ENCODE results near the gene DYSF.

DYSF gene

DNA sequence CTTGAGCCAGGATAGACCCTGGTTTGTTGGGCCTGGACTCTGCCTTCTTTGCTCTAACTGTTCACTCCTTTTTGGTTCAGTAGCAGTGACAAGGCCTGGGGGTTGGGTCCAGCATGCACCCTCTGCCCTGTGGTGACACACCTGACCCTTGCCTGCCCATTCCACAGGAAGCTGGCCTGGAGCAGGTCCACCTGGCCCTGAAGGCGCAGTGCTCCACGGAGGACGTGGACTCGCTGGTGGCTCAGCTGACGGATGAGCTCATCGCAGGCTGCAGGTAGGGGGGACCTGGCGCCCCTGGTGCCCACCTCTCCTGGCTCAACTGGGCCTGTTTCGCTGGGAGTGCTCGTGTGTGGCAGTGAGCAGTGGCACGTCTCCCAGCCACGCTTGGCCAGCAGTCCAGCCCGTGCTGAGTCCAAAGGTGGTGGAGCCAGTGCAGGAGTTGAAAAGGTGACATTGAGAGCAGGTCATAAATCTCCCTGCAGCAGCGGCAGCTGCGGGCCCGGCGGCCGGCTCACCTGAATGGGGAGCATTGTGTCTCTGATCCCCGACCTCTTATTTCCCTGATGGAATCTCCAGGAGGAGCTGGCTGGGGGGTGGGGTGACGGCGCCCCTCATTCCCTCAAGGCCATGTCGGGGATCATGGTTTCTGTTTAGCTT, 102.6 kb downstream of the DYSF start:
- no peak for DNase-seq

GRCh38 chr2:71556692-71557250, 103.4 kb downstream of the DYSF start:
- DNase-seq: no peak

GRCh38 chr2:71557321-71557720, 104.0 kb downstream of the DYSF start:
- DNase-seq: no peak

DNA sequence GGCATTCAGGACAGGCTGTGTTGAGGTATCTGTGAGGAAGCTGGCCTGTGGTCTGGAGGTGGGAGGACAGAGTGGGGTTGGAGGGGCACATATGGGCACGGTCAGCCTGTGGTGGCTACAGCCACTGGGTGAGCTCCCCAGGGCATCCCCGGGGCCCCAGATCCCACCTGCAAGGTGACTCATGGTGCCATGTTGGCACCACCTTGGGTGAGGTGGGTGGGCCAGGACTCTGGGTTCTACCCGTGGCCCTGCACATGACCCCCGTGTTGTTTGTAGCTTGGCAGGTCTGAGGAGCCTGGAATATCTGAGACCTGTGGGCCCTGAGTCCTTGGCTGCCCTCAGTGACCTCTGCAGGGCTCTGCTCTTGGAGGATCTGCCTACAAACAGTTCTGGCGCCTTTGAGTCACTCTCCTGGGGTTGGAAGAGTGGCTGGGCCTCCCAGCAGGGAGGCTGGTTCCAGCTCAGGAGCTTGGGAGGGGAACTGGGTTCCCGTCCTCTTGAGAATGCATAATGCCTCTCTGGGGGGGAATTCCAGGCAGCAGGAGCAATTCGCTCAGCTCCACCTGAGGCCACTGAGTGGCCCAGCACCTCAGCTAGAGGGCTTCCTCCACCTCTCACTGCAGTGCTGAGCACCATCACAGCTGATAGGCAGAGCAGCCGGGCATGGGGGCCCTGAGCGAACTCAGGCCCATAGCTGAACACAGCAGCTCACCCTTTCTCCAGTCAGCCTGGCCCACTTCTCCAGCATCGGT, 105.1 kb downstream of the DYSF start:
- no peak for DNase-seq

- DNase-seq: no peak
These were observed 105.9 kb downstream of the DYSF start for GRCh38 chr2:71559080-71559827.

GRCh38 chr2:71559828-71560637, 106.7 kb downstream of the DYSF start:
- DNase-seq: no peak

- DNase-seq: no peak
These were observed 107.3 kb downstream of the DYSF start for GRCh38 chr2:71560638-71561011.

- DNase-seq: no peak
These were observed 108.3 kb downstream of the DYSF start for GRCh38 chr2:71561441-71562267.

DNA sequence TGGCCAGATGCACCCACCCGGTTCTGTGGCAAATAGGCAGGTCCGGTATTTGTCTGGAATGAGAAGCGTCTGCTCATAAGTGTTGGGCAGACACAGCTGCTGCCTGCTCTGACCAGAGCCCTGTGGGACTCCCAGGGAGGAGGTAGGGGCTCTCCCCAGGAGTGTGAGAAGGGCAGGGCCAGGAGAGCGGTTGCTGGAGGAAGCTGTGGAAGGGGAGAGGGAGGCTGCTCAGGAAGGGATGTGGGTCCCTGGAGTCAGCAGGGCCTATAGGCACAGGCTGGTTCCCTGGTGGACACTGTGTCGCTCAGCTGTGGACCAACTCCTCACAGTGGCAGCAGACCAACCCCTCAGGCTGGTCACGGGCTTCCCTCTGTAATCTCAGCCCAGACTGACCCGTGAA, 109.2 kb downstream of the DYSF start:
- DNase-seq: no peak

DNA sequence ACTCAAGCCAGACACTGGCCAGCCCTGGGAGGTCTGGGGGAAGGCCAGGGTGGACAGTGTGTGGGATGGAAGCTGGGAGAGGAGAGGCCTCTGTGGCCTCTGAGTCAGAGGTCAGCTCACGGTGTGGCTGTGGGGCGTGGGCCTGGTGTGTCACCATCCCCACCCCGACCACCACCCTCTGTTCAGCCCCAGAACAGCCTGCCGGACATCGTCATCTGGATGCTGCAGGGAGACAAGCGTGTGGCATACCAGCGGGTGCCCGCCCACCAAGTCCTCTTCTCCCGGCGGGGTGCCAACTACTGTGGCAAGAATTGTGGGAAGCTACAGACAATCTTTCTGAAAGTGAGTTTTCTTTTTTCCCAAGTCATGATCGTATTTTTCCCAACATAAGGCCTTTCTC, 110.5 kb downstream of the DYSF start:
- no peak for DNase-seq

DNA sequence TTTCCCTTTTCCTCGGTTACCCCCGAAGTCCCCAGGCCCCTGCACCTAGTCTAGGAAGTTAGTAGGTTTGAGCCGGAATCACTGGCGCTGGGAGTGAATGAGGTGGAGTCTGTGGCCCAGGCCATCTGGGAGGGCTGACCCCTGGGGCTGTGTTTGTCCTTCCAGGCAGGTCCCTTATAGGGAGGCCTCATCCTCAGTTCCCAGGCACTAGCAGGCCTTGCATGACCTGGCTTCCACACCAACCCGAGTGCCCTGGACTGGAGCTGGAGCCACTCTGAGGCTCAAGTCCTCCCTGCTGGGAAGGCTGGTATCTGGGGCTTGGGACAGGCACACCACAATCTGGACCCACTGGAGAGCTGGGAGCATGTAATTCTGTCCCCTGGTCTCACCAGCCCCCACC, 111.0 kb downstream of the DYSF start:
- no peak for DNase-seq

- no peak for DNase-seq
These were observed 111.4 kb downstream of the DYSF start for GRCh38 chr2:71564790-71565189.

DNA sequence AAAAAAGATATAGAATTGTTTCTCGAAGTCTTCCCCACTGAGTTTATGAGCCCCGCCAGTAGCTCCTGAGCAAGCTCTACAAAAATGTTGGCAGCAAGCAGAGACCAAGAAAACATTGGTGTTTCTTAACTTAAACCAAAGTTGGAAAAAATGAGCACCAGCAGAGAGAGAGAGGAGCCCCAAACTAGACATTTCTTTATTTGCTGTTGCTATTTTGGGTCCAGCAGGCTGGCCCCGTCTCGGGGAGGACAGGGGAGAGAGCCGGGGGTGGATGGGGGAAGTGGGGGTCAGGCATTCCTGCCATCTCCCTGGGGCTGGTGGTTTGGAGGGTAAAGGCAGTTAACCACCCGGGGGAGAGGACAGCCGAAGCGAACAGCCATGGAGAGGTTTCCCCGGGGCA, 113.0 kb downstream of the DYSF start:
- DNase-seq: no peak

DNA sequence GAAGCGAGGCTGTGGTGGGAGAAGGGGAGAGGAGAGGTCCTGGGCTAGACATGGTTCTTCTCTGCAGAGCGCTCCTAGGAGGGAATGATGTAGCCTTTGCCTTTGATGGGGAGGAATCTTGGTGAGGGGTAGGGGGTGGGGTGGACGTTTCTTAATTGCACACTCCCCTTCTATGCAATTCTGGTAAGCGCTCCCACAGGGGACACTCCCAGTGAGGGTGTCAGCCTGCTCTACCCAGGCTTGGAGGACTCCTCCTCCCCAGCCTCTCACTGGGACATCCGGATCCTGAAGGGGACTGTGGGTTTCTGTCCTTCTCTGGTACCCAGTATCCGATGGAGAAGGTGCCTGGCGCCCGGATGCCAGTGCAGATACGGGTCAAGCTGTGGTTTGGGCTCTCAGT, 114.3 kb downstream of the DYSF start:
- no peak for DNase-seq

DNA sequence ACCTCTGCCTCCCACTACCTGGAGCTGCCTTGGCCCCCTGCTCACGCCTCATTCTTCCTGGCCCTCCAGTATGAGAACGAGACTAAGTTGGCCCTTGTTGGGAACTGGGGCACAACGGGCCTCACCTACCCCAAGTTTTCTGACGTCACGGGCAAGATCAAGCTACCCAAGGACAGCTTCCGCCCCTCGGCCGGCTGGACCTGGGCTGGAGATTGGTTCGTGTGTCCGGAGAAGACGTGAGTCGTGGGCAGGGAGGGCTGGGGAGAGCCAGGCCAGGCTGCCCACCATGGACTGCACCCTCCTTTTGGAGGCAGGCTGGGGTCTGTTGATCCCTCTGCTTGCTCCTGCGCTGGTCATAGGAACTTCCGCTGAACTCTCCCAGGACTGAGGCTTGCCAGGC, 114.7 kb downstream of the DYSF start:
- DNase-seq: no peak

GRCh38 chr2:71570511-71570910, 117.2 kb downstream of the DYSF start:
- DNase-seq: no peak

- no peak for DNase-seq
These were observed 117.6 kb downstream of the DYSF start for GRCh38 chr2:71570951-71571460.

DNA sequence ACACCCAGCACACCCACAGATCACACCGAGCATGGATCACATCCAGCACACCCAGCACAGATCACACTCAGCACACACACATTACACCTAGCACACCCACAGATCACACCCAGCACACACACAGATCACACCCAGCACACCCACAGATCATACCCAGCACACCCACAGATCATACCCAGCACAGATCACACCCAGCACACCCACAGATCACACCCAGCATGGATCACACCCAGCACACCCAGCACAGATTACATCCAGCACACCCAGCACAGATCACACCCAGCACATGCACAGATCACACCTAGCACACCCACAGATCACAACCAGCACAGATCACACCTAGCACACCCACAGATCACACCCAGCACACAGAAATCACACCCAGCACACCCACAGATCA, 118.6 kb downstream of the DYSF start:
- no peak for DNase-seq

- no peak for DNase-seq
These were observed 122.6 kb downstream of the DYSF start for GRCh38 chr2:71575966-71576365.

- DNase-seq: no peak
These were observed 123.2 kb downstream of the DYSF start for GRCh38 chr2:71576541-71576940.

DNA sequence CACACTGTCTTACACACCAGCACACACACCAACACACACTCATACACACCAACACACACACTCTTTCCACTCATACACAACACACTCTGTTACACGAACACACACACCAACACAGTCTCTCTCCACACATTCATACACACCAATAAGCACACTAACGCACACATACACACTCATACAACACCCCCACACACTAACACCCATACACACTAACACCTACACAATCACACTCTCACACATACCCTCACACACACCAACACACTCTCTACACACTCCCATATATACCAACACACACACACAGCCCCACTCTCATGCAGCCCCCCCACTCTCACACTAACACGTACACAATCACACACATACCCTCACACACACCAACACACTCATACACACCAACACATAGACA, 123.8 kb downstream of the DYSF start:
- DNase-seq: no peak
